GM21515 (cell line): ENCODE measurements around the gene CCDC117.
"Not testable (repeated sequence)": the region's sequence is repeated elsewhere in the genome, so short reads cannot be mapped to it uniquely, and the experiment has no call there.

Source experiments
- ATAC-seq: cut with Tn5 transposase; IDR thresholded peaks from one replicate; pipeline ENCODE4 v1.9.1; 2021; ENCODE audit not compliant: unreplicated experiment

Gene CCDC117

DNA sequence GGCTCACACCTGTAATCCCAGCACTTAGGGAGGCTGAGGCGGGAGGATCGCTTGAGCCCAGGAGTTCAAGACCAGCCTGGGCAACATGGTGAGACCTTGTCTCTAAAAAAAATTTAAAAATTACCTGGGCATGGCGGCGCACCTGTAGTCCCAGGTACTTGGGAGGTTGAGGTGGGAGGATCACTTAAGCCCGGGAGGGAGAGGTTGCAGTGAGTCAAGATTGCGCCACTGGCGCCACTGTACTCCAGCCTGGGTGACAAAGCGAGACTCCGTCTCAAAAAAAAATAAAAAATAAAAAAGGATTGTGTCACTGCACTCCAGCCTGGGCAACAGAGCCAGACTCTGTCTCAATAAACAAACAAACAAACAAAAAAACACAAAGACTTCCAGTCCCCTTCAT lies 52.0 kb downstream of the CCDC117 start:
- ATAC-seq, result not testable (repeated sequence)

DNA sequence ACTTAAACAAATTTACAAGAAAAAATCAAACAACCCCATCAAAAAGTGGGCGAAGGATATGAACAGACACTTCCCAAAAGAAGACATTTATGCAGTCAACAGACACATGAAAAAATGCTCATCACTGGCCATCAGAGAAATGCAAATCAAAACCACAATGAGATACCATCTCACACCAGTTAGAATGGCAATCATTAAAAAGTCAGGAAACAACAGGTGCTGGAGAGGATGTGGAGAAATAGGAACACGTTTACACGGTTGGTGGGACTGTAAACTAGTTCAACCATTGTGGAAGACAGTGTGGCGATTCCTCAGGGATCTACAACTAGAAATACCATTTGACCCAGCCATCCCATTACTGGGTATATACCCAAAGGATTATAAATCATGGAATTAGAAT lies 53.9 kb downstream of the CCDC117 start:
- ATAC-seq, result not testable (repeated sequence)

DNA sequence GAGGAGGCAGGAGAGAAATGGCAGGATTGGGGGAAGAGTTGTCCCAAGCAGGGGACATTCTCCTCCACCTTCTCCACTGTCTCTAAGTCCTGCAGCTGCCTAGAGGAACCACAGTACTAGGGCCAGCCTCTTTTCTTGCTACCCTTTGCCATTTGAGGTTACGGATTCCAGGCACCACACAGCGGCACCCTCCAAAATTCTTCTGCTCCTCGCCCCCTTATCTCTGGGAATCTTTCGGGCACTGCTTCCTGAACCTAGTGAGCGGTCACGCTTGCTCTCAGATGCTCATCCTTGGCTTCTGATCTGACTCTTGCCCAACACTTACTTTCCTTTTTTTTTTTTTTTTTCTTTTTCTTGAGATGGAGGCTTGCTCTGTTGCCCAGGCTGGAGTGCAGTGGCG lies 54.4 kb downstream of the CCDC117 start:
- ATAC-seq, result no peak

DNA sequence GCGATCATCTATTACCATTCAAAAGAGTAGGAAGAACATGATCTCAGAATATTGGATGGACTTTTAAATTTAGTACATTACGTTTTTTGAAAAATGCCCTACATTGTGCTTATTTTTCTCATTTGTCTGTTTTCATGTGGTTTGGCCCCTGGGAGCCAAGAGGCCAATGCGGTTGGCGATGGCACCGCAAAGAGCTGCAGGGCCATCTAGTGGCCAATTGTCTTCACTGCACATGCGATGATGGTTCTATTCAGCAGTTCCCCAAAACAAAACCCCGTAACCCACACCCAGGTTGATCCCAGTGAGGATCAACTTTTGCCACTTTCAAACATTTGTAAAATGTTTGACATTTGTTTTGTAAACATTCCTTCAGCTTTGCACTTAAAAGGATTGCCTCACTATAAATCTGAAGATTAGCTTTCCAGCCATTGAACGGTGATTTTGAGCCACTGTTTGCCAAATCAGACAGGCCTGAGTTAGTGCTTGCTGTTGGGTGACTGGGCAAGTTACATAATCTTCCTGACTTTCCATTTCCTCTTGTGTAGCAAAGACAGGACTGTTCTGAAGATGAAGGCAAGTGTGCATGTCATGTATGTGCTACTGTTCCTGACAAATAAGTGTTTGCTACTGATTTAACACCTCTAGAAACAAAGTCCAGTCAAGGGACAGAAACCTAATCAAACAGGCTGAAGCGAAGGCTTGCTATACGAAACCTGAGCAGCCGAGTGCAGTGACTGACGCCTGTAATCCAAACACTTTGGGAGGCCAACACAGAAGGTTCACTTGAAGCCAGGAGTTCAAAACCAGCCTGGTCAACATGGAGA lies 57.1 kb downstream of the CCDC117 start:
- no peak for ATAC-seq

DNA sequence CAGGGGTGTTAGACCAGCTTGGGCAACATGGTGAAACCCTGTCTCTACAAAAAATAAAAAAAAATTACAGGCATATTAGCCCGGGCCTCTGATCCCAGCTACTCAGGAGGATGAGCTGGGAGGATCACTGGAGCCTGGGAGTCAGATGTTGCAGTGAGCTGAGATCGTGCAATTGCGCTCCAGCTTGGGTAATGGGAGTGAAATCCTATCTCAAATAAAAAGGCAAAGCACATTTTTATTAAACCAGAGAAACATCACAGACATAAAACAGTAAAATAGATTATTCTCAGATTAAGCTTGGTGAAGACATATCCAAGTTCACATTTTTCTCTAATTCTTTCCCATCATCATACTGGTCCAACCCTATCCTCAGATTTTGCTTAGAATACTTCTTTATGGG lies 57.9 kb downstream of the CCDC117 start:
- no peak for ATAC-seq

DNA sequence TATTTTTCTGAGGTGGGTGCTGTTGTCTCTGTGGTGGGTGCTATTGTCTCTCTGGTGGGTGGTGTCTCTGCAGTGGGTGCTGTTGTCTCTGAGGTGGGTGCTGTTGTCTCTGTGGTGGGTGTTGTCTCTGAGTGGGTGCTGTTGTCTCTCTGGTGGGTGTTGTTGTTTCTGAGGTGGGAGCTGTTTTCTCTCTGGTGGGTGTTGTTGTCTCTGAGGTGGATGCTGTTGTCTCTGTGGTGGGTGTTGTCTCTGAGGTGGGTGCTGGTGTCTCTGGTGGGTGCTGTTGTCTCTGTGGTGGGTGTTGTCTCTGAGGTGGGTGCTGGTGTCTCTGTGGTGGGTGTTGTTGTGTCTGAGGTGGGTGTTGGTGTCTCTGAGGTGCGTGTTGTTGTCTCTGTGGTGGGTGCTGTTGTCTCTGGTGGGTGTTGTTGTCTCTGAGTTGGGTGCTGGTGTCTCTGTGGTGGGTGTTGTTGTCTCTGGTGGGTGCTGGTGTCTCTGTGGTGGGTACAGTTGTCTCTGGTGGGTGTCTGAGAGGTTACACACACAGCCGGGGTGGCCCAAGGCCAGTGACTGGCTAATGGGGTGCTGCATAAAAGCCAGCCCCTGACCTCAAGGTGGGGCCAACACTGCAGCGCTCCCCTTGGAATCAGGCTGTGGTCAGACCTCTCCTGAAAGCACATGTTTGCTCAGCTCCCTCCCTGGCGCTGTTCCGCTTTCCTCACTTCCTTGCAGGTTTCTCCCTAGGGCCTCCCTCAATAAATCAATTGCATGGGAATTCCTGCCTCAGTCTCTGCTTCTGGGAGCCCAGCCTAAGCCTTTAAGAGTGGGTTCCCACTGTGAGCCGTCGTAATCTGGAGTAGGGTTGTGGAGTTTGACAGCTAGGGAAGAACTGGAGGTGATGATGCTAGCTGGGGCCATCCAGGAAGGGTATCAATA lies 58.9 kb downstream of the CCDC117 start:
- ATAC-seq, result no peak

DNA sequence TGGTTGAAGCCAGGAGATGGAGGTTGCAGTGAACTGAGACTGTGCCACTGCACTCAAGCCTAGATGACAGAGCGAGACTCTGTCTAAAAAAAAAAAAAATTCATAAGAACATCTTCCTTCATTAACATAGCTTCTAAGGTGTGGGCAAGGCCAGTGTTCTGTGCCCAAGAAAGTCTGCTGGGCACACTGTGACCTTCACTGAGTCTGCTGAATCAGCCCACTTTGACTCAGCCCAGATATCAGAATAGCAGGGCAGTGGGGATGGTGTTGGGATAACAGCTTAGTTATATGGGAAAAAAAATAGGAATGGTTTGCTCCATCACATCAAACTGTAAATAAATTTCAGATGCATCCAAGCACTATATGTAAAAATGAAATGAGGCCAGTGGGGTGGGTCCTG lies 60.2 kb downstream of the CCDC117 start:
- no peak for ATAC-seq

DNA sequence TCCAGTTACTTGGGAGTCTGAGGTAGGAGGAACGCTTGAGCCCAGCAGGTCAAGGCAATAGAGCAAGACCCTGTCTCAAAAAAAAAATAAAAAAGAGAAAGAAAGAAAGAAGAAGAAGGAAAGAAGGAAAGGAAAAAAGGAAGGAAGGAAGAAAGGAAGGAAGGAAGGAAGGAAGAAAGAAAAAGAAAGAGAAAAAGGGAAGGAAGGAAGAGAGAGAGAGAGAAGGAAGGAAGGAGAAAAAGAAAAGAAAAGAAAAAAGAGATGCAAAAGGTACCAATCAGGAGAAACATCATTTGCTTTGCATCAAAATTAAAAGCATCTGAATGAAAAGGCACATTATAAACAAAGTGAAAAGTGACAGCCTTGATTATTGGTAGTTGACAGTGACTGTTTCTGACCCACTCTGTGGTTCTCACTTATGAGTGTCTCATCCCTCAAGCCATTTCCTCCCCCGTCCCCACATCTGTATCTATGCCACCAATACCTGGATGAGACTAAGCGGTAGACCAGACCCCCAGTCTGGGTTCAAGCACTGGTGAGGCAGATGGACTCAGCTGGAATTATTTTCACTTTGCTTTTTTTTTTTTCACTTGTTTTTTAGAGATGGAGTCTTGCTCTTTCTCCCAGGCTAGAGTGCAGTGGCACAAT lies 60.9 kb downstream of the CCDC117 start:
- ATAC-seq, result no peak

DNA sequence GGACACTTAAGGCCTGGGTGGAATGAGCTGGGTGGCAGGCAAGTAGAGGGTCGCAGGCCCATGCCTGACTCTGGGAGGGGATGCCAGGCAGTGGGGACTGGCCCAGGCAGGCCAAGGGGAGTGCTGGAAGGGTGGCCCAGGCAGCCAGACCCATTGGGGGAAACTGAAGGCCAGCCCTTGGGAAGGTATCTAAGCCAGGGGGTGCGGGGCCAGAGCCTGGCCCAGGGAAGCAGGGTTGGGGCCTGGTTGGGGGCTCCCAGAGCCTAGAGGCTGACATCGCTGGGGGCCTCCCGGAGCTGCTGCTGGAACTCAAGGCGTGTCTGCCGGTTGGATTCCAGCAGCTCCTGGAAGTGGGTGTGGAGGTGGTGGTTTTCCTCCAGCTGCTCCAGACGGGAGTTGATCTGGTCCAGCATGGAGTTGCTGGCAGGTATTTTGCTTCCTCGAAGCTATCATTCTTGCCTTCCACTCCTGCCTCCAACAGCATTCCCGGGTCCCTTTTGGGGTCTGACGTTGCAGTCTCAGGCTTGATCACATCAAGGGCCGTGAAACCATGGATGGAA lies 63.2 kb downstream of the CCDC117 start:
- ATAC-seq, result no peak

DNA sequence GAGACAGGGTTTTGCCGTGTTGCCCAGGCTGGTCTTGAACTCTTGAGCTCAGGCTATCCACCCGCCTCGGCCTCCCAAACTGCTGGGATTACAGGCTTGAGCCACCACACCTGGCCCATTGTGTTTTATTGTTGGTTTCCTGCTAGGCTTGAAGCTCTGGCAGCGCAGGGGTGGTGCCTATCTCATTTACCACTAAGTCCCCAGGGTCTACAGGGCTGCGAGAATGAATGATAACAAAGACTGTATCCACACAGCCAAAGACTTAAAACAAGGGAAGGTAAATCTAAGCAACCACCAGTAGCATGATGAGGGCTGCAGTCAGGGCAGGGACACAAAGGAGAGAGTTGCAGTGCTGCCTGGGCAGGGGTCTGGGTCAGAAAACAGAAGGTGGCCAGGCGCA lies 65.1 kb downstream of the CCDC117 start:
- no peak for ATAC-seq
